ENCODE data around the gene SPG7. TPM values are rescaled to one million over a fixed set of nuclear protein-coding genes. Genes with fewer than 3 reads are reported as not detected.

Gene SPG7
- total RNA-seq, 1 experiment from 2014 or later = 118 TPM

DNA sequence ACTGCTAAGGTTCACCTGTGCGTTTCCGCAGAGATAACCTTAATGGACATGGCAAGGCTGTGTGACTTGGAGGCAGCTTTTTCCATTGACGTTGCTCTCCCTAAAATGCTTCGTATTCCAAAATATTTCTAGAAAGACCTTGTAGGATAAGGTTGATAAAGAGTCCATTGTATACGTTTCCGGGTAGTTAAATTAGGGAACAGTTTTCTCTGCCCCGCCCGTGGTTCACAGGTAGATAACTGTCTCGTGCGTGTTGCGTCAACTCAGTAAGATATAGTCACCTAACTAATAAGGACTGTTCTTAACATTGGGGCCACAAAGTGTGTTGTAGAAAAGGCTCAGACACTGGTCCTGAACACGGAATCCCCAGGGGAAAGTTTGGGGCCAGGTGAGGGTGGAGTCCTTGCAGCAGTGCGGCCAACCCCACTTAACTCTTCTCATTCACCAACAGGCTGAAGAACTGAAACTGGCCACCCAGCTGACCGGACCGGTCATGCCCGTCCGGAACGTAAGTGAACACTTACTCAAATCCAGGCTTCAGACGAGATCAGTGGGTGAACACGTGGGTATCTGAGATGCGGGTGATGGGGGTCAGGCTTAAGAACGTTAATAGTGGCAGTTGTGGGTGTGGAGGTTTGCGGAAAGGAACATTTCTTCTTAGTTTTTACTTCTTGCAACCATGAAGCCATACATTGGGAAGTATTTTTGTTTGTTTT lies 53.8 kb downstream of the SPG7 start:
- in situ Hi-C loops (cut with HindIII; ENCODE audit: low pct_unique_long_range_greater_than_20kb, low sequenced_read_pairs) = no loop called here
- ATAC-seq = no peak
- H3K4me3 ChIP-seq (ENCODE audit: low read depth in 2 of 2, low read length in 2 of 2) = peak overlapping the region; percentile 76 to 92
- no peaks in the 10 kb centered on the region for H3K27me3 ChIP-seq (ENCODE audit: control insufficient read depth, insufficient read depth, low read length)
- H3K27ac ChIP-seq (ENCODE audit: low read length) = peak overlapping the region; percentile 93
- intact Hi-C loops (cut with micrococcal nuclease; ENCODE audit: unreplicated experiment) = no loop called here
- H3K36me3 ChIP-seq (ENCODE audit: control insufficient read depth, insufficient read depth, low read length) = peaks cover 27% of the 10 kb centered on the region; the same call in 1 of the 2 replicates
- BruUV-seq (replicated peaks) = TSS peak; percentile 86
- ChIA-PET CTCF (no interaction called here), POLR2A (interaction anchor here (0.6 kb wide), 1 partner anchor 46 kb away, joined by 3 read pairs; no protein-coding TSS in a partner anchor)
- H3K9me3 ChIP-seq (ENCODE audit: control insufficient read depth, insufficient read depth, low read depth, low read length) = no peaks in the 10 kb centered on the region
- H3K4me1 ChIP-seq (ENCODE audit: control insufficient read depth, insufficient read depth, low read length) = peaks cover 26% of the 10 kb centered on the region
- no peak for TF ChIP-seq TCF7L2 (IDR thresholded peaks at IDR 0.05; ENCODE audit: low read depth, low read length)
- TF ChIP-seq POLR2AphosphoS5 (IDR thresholded peaks at IDR 0.05; ENCODE audit: low read depth, low read length) = no peak
- no peak for TF ChIP-seq SIN3A (IDR thresholded peaks at IDR 0.05; ENCODE audit: borderline replicate concordance, insufficient read depth, low read depth, low read length)
- no peak for TF ChIP-seq CTCF (IDR thresholded peaks at IDR 0.05)
- no peak for TF ChIP-seq REST (IDR thresholded peaks at IDR 0.05; ENCODE audit: insufficient read depth in 1 of 2, low read depth in 2 of 2, low read length in 1 of 2)
- no peak for DNase-seq (ENCODE audit: low read depth, low spot score)

DNA sequence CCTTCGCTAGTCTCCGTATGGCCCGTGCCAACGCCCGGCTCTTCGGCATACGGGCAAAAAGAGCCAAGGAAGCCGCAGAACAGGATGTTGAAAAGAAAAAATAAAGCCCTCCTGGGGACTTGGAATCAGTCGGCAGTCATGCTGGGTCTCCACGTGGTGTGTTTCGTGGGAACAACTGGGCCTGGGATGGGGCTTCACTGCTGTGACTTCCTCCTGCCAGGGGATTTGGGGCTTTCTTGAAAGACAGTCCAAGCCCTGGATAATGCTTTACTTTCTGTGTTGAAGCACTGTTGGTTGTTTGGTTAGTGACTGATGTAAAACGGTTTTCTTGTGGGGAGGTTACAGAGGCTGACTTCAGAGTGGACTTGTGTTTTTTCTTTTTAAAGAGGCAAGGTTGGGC lies 54.7 kb downstream of the SPG7 start:
- POLR2A ChIA-PET = interaction anchor here (0.6 kb wide), 1 partner anchor 19 kb away, joined by 4 read pairs; no protein-coding TSS in a partner anchor
- in situ Hi-C loops (cut with HindIII; ENCODE audit: low pct_unique_long_range_greater_than_20kb, low sequenced_read_pairs) = no loop called here
- Histone ChIP-seq H3K9me3 (ENCODE audit: control insufficient read depth, insufficient read depth, low read depth, low read length) (no peaks in the 10 kb centered on the region), H3K4me3 (ENCODE audit: low read depth in 2 of 2, low read length in 2 of 2) (peak overlapping the region; percentile 76 to 92), H3K36me3 (ENCODE audit: control insufficient read depth, insufficient read depth, low read length) (peaks cover 27% of the 10 kb centered on the region; the same call in 1 of the 2 replicates), H3K4me1 (ENCODE audit: control insufficient read depth, insufficient read depth, low read length) (peaks cover 26% of the 10 kb centered on the region), H3K27ac (ENCODE audit: low read length) (peak overlapping the region; percentile 93; the same call in 1 of the 2 replicates), H3K27me3 (ENCODE audit: control insufficient read depth, insufficient read depth, low read length) (no peaks in the 10 kb centered on the region)
- ATAC-seq = no peak
- intact Hi-C loops (cut with micrococcal nuclease; ENCODE audit: unreplicated experiment) = no loop called here
- TF ChIP-seq POLR2AphosphoS5 (IDR thresholded peaks at IDR 0.05; ENCODE audit: low read depth, low read length) (no peak), CTCF (IDR thresholded peaks at IDR 0.05) (no peak), TCF7L2 (IDR thresholded peaks at IDR 0.05; ENCODE audit: low read depth, low read length) (no peak), SIN3A (IDR thresholded peaks at IDR 0.05; ENCODE audit: borderline replicate concordance, insufficient read depth, low read depth, low read length) (no peak), REST (IDR thresholded peaks at IDR 0.05; ENCODE audit: insufficient read depth in 1 of 2, low read depth in 2 of 2, low read length in 1 of 2) (no peak)
- DNase-seq (ENCODE audit: low read depth, low spot score) = no peak
- CTCF ChIA-PET = no interaction called here
- no TSS peak for BruUV-seq (replicated peaks)
